GM19099 (cell line): ENCODE results near the gene L3MBTL4.

Experiments
- POLR2A ChIP-seq: IDR thresholded peaks from 3 replicates; pipeline ENCODE4 v1.6.1; 2011; ENCODE audit warnings: low read depth; ENCODE audit not compliant: insufficient read length; ENCODE audit errors: extremely low read depth

Gene L3MBTL4

DNA sequence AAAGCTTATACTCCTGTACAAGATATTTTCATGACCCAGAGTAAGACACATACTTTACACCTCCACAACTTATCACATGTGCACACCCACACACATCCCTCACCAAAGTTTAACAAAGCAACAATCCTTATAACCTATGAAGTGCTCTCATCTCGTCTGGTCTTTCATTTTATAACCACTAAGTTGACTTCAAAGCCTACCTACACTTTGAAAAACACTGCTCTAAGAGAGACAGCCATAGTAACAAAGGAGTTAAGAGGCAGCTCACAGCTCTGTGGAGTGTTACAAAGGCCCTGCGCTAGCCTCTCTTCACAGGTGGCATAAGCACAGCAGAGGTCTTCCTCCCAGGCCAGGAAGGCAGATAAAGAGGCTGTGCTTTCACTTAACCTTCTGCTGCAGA is 449.7 kb downstream of the L3MBTL4 start:
- TF ChIP-seq POLR2A: no peak

DNA sequence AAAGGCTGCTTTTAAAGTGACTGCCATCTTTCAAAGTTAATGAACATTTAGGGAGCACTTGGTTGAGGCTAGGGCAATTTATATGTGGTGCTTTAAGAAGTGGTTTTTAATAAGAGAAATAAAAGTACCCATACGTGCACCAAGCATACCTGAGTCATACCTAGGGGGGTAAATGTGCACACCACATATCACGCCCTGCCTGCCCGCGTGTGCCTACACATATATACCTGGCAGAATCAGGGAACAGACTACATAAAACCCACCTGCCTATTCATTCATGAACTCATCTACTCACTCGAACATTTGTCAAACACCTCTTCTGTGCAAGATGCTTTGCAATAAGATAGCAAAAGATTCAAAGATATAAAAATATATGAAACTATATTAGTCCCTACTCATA is 450.1 kb downstream of the L3MBTL4 start:
- no peak for TF ChIP-seq POLR2A

DNA sequence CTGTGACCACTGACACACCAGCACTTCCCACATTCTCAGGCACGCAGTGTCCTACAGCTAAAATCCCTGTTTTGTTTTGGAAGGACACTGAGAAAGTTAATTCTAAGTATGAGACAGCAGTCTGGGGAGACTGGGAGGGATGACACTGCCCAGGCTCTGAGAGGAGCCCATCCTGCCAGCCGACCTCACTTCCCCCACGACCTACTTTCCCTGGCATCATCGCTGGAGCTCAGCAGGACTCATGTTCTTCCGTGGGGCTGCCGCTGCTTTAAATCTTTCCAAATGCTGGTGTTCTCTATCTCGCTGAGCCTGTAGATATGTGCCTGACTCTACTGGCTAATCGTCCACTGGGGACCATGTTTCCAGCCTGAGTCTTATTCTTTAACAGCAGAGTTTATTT is 450.6 kb downstream of the L3MBTL4 start:
- TF ChIP-seq POLR2A: no peak

DNA sequence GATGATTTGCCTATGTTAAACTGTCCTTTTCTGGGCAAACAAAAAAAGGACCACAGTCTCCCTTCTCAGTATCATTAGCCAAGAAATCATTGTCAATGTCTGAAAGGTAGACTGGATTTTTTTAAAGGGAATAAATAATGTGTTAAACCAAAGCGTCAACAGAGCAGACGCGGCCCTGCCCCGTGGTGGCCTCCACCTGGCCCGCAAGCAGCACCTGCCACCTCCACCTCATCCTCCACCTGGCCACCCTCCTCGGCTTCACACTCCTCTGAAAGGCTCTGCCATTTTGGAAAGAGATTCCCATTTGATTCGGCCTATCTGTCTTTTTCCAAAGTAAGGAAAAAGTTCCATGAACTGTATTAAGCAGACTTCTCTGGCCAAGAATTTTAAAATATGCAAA is 451.4 kb downstream of the L3MBTL4 start:
- TF ChIP-seq POLR2A: no peak

DNA sequence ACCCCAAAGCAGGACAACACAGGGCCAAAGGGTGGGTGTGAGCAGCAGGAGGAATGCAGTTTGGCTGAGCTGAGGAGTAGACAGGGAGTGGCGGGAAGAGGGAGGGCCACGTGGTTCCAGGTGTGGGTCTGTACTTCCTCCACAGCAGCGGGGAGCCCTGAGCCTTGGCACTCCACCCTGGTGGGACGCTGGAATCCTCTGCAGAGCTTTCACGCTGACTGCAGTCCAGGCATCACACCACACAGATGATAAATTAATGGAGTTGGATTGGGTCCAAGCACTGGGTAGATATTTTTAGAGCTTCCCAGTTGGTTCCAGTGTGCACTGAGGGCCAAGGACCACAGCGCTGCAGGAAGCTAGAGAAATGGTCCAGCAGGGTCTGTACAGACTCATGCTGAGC is 452.3 kb downstream of the L3MBTL4 start:
- no peak for TF ChIP-seq POLR2A

DNA sequence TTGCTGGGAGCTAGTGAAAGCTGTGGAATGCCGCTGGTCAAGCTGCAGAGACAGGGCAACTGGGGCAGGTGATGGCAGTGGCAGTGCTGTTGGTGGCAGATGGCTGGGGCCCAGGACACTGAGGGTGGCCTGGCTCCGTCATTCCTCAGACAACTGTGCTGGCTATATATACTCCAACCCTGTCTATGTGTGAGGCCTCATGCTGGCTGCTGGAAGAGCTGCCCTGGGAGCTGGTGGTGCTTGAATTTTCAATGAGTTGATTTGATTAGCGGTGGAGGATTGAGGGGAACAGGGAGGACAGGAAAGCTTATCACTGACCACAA is 452.9 kb downstream of the L3MBTL4 start:
- no peak for TF ChIP-seq POLR2A

DNA sequence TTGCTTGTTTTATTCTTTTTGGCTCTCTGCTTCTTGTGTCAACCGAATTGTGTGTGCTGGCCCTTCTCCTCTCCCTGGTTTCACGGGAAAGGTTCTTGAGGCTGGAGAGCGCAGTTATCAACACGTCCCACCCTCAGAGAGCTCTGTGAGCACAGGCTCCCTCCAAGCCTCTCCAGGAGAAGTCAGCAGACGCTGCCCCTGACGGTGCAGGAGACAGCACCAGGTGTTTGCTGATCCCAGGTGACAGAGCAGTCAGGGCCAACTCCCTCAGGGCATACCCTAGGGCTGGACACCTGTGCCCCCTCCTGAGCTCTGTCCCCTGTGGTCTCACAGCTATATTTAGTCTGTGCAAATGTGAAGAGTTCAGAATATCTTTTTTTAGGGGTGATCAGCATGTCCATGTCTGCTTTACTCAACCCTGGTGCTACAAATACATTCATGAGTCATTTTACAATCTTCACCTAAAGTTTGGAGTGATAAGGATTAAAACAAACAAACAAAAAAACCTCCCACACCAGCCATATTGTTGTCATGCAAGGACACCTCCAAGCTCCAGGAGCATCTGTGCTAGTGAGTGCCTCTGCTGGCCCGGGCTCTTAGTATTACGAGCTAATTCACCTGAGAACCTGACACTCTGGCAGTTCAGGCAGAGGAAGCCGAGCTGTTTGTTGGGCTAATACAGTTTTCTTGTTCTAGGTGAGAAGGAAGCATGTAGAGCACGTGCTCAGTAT is 453.4 kb downstream of the L3MBTL4 start:
- no peak for TF ChIP-seq POLR2A

DNA sequence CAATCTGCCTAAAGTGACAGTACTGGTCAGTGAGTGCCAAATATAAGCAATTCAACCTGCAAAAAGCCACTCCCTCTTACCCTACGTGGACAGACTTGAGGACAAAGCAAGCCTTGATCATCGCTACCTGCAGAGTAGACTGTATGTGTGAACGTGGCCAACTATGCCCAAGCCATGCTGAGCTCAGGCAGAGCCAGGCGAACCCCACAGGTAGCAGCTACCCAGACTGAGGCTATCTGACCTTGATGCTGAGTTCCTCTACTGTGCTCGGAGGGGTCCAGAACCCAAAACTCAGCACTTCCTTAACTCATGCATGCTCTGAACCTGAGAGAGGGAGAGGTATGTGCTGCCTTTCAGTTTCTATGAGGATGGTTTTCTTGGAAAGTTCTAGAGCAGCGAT is 455.9 kb downstream of the L3MBTL4 start:
- TF ChIP-seq POLR2A: no peak

DNA sequence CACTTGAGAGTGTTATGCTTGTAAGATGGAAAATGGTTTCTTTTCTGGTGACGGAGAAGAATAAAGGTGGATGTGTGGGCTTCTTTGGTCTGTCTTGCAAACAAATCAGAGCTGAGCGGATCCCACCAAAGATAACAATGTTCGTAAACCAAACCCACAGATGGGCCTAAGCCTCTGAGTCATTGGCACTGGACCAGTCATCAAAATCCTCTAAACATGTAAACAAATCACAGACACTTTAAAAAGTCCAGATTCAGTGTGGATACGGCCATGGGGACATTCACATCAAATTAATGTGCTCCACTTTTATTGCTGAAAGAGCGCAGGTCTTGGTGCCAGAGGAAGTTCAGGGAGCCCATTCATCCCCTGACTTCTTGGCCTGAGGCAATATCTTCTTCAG is 458.9 kb downstream of the L3MBTL4 start:
- no peak for TF ChIP-seq POLR2A

DNA sequence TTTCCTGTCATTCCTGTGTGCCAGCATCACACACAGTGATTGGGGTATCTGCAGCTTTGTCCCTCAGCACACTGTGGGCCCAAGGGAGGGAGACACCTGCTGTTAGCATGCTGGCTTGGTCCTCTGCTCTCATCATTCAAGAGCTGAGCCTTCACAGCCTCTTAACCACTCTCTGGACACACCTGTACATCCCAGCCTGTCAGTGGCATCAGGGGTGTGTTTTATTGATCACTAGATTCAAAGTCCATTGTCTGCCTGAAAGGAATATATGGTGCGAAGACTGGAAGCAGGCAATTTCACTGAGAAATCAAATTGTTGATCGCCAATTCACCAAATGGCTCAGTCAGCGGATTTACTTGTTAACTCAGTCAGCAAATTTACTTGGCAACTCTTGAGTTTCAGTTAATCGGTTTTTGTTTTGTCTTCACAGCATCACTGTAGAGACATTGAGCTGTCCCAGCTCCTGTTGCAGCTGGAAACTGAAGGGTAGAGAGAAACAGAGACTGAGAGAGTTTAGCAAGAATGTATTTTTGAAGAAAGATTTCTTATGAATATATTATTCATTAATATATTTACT is 463.1 kb downstream of the L3MBTL4 start:
- TF ChIP-seq POLR2A: no peak

DNA sequence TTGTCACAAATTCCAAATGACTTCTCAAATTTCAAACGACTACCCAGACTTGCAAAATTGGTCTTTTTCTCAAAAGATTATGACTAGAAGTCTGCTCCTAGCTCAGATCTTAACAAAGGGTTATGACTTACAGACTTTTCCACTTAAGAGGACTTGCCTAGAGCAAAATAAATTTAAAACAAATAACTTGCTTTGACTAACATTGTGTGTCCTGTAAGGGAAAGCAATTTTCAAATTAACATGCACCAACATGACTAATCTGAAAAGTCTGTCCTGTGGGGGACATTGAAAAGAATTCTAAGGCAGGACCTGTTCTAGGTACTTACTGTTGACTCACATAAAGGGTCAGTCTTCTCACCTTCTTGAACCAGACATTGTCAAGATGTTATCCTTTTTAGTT is 465.9 kb downstream of the L3MBTL4 start:
- no peak for TF ChIP-seq POLR2A

DNA sequence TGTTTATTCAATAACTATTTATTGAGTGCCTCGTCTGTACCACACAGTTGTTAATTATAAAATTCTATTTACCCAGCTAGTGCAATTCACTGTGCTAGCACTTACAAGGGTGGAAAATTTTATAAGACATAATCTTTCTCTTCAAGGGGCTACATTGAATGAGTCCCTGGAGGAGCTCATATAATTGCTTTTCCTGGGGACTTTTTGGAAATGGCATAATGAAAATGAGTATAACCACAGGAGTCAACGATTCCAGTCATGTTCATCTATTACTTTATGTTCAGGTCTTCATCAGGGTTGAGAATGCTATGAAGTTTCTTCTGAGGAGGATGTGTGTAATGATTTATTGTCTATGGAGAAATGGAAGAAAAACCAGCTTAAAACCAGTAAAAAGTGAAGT is 466.5 kb downstream of the L3MBTL4 start:
- TF ChIP-seq POLR2A: no peak

DNA sequence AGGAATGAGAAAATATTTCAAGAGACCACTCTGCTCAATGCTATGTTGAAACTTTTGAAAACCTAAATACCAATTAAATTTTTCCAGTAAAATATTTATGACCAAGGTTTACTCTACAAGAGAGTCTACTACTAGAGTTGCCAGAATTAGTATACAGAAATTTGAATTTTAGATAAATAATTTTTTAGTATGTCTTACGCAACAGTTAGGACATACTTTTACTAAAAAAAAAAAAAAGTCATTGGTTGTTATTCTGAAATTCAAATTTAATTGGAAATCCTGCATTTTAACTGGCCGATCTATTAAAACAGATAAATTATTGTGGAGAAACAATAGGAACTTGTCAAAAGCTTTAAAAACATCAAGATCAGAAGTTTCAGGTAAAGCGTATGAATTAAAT is 470.3 kb downstream of the L3MBTL4 start:
- TF ChIP-seq POLR2A: no peak

DNA sequence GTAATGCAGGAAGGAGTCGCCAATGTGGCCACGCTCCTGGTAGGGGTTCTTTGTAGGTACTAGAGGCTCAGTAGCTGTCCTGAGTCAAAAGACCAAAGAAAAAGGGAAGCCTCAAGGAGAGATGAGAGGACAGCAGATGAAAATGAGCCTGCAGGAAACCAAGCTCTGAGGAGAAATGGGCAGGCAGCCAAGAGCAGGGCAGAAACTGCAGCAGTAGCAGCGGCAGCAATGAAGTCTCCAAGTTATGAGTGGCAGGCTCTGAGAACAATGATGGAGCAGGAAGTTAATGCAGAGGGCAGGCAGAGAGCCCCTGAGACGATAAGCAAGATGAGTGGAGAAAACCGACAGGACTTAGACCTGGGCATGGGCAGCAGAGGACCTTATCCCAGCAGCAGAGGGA is 471.2 kb downstream of the L3MBTL4 start:
- TF ChIP-seq POLR2A: no peak

DNA sequence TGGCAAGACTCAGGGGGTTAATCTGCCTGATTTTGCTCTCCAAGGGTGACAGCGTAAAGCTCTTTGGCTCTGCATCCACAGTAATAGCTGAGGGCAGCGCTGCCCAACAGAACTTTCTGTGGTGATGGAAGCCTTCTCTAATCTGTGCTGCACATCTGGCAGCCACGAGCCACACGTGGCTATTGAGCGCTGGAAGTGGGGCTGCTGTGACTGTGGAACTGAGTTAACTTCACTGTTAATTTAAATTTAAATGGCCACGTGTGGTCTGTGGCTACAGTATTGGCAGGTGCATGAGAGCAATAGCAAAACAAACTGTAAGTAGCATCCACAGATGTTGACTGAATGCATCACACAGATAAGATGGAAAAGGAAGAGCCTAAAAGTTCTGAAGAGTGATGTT is 472.1 kb downstream of the L3MBTL4 start:
- TF ChIP-seq POLR2A: no peak

DNA sequence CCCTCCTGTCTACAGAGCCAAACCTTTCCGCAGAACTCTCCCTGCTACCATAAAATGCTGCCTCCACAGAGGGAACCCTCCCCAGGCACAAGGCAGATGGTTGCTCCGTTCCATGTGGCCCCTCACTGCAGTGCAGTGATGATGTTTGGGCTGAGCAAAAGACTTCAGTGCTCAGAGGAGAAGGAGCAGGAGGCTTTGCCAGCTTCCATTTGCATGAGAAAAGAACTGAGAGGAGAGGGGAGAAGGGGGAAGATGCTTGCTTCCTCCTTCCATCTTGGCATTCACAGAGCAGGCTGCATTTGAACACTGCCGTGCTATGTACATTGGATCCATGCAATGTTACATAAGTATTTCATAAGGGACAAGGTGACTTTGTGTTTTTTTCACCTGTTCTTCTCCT is 472.8 kb downstream of the L3MBTL4 start:
- no peak for TF ChIP-seq POLR2A
